ENCODE results near the gene IFI6. TPM values are rescaled to one million over a fixed set of nuclear protein-coding genes. Genes with fewer than 3 reads are reported as not detected.

IFI6 gene
- total RNA-seq, 1 donor from 2014 or later, result 3,307 TPM

GRCh38 chr1:27662261-27662660, 9.7 kb downstream of the IFI6 start:
- Histone ChIP-seq H2AFZ (ENCODE audit: low read depth, low read length) (peak overlapping the region; percentile 91), H3K27me3 (ENCODE audit: insufficient read depth, low read length) (no peaks in the 10 kb centered on the region), H3K9me3 (ENCODE audit: insufficient read depth, low read depth, low read length) (no peaks in the 10 kb centered on the region), H3K9ac (ENCODE audit: low read length) (peak overlapping the region; percentile 39), H3K36me3 (ENCODE audit: insufficient read depth, low read length) (no peaks in the 10 kb centered on the region), H4K20me1 (ENCODE audit: insufficient read depth, low read length) (no peaks in the 10 kb centered on the region), H3K27ac (ENCODE audit: low read depth, low read length) (no peak overlapping the region), H3K4me3 (ENCODE audit: insufficient read depth, low read depth, low read length) (no peak overlapping the region), H3K4me1 (ENCODE audit: insufficient read depth, low read length) (peaks cover 19% of the 10 kb centered on the region), H3K79me2 (ENCODE audit: insufficient read depth, low read length) (no peaks in the 10 kb centered on the region), H3K4me2 (ENCODE audit: low read length) (no peak overlapping the region)
- Mint-ChIP-seq H3K4me3 (ENCODE audit: unreplicated experiment) (peak overlapping the region; percentile 54), H3K27me3 (ENCODE audit: low read depth, unreplicated experiment) (no peaks in the 10 kb centered on the region), H3K9me3 (ENCODE audit: unreplicated experiment) (no peaks in the 10 kb centered on the region), H3K27ac (ENCODE audit: unreplicated experiment) (no peak overlapping the region), H3K4me1 (ENCODE audit: low read depth, unreplicated experiment) (peaks cover 42% of the 10 kb centered on the region), H3K36me3 (ENCODE audit: low read depth, unreplicated experiment) (peaks cover 14% of the 10 kb centered on the region)
- TF ChIP-seq EZH2 (IDR thresholded peaks at IDR 0.05; ENCODE audit: insufficient read depth, low read length) (no peak), CTCF (IDR thresholded peaks at IDR 0.05; ENCODE audit: insufficient read depth, low read depth, low read length) (no peak)
- DNase-seq (ENCODE audit: low read depth), result no peak
- no peak for FAIRE-seq

GRCh38 chr1:27661412-27662075, 10.4 kb downstream of the IFI6 start:
- Histone ChIP-seq H2AFZ (ENCODE audit: low read depth, low read length) (no peak overlapping the region), H3K4me3 (ENCODE audit: insufficient read depth, low read depth, low read length) (no peak overlapping the region), H3K9me3 (ENCODE audit: insufficient read depth, low read depth, low read length) (no peaks in the 10 kb centered on the region), H3K79me2 (ENCODE audit: insufficient read depth, low read length) (no peaks in the 10 kb centered on the region), H3K9ac (ENCODE audit: low read length) (no peak overlapping the region), H4K20me1 (ENCODE audit: insufficient read depth, low read length) (no peaks in the 10 kb centered on the region), H3K4me2 (ENCODE audit: low read length) (no peak overlapping the region), H3K27ac (ENCODE audit: low read depth, low read length) (no peak overlapping the region), H3K36me3 (ENCODE audit: insufficient read depth, low read length) (no peaks in the 10 kb centered on the region), H3K4me1 (ENCODE audit: insufficient read depth, low read length) (peaks cover 19% of the 10 kb centered on the region), H3K27me3 (ENCODE audit: insufficient read depth, low read length) (no peaks in the 10 kb centered on the region)
- FAIRE-seq, result no peak
- Mint-ChIP-seq H3K27me3 (ENCODE audit: low read depth, unreplicated experiment) (no peaks in the 10 kb centered on the region), H3K36me3 (ENCODE audit: low read depth, unreplicated experiment) (peaks cover 10% of the 10 kb centered on the region), H3K9me3 (ENCODE audit: unreplicated experiment) (no peaks in the 10 kb centered on the region), H3K4me3 (ENCODE audit: unreplicated experiment) (peak overlapping the region; percentile 10), H3K27ac (ENCODE audit: unreplicated experiment) (no peak overlapping the region), H3K4me1 (ENCODE audit: low read depth, unreplicated experiment) (peaks cover 37% of the 10 kb centered on the region)
- TF ChIP-seq CTCF (IDR thresholded peaks at IDR 0.05; ENCODE audit: insufficient read depth, low read depth, low read length) (no peak), EZH2 (IDR thresholded peaks at IDR 0.05; ENCODE audit: insufficient read depth, low read length) (no peak)
- no peak for DNase-seq (ENCODE audit: low read depth)

GRCh38 chr1:27660300-27660835, 11.6 kb downstream of the IFI6 start:
- no peak for TF ChIP-seq CTCF (IDR thresholded peaks at IDR 0.05; ENCODE audit: insufficient read depth, low read depth, low read length)
- no peak for TF ChIP-seq EZH2 (IDR thresholded peaks at IDR 0.05; ENCODE audit: insufficient read depth, low read length)
- Histone ChIP-seq H3K4me2 (ENCODE audit: low read length) (peak overlapping the region; percentile 72), H3K27ac (ENCODE audit: low read depth, low read length) (no peak overlapping the region), H3K9ac (ENCODE audit: low read length) (peak overlapping the region; percentile 5), H3K4me3 (ENCODE audit: insufficient read depth, low read depth, low read length) (peak overlapping the region; percentile 30), H3K9me3 (ENCODE audit: insufficient read depth, low read depth, low read length) (no peaks in the 10 kb centered on the region), H3K79me2 (ENCODE audit: insufficient read depth, low read length) (no peaks in the 10 kb centered on the region), H2AFZ (ENCODE audit: low read depth, low read length) (peak overlapping the region; percentile 63), H3K36me3 (ENCODE audit: insufficient read depth, low read length) (no peaks in the 10 kb centered on the region), H4K20me1 (ENCODE audit: insufficient read depth, low read length) (no peaks in the 10 kb centered on the region), H3K27me3 (ENCODE audit: insufficient read depth, low read length) (no peaks in the 10 kb centered on the region), H3K4me1 (ENCODE audit: insufficient read depth, low read length) (peaks cover 30% of the 10 kb centered on the region)
- Mint-ChIP-seq H3K9me3 (ENCODE audit: unreplicated experiment) (no peaks in the 10 kb centered on the region), H3K4me3 (ENCODE audit: unreplicated experiment) (peak overlapping the region; percentile 70), H3K27ac (ENCODE audit: unreplicated experiment) (peak overlapping the region; percentile 34), H3K4me1 (ENCODE audit: low read depth, unreplicated experiment) (peaks cover 29% of the 10 kb centered on the region), H3K36me3 (ENCODE audit: low read depth, unreplicated experiment) (peaks cover 2% of the 10 kb centered on the region), H3K27me3 (ENCODE audit: low read depth, unreplicated experiment) (no peaks in the 10 kb centered on the region)
- DNase-seq (ENCODE audit: low read depth) (no peak), FAIRE-seq (no peak)
